Progenitor cell of endocrine pancreas (in vitro differentiated cells): ENCODE data around the gene SLC24A4. TPM values are rescaled to one million over a fixed set of nuclear protein-coding genes. Genes with fewer than 3 reads are reported as not detected.
A peak's percentile ranks its signal among the peaks of the same experiment; 100 is the strongest.

Experiments
- DNase-seq: peaks from one replicate; pipeline ENCODE4 v3.0.0; 2021; ENCODE audit warnings: low spot score; ENCODE audit not compliant: unreplicated experiment
- H3K27ac Mint-ChIP-seq: 2 replicates; pipeline ENCODE4 v1.8.0; 2021; ENCODE audit warnings: mild to moderate bottlenecking, moderate library complexity, mixed read lengths
- H3K27me3 Mint-ChIP-seq: 2 replicates; pipeline ENCODE4 v1.8.0; 2021; ENCODE audit warnings: mixed read lengths
- H3K36me3 Mint-ChIP-seq: 2 replicates; pipeline ENCODE4 v1.8.0; 2022; ENCODE audit warnings: mixed read lengths; ENCODE audit not compliant: insufficient read depth
- H3K4me1 Mint-ChIP-seq: 2 replicates; pipeline ENCODE4 v1.8.0; 2021; ENCODE audit warnings: low read depth, mixed read lengths
- H3K4me3 Mint-ChIP-seq: 2 replicates; pipeline ENCODE4 v1.8.0; 2021; ENCODE audit warnings: low read depth, mild to moderate bottlenecking, moderate library complexity, mixed read lengths
- H3K9me3 Mint-ChIP-seq: 2 replicates; pipeline ENCODE4 v1.8.0; 2021; ENCODE audit warnings: low read depth, mixed read lengths
- CTCF ChIP-seq: fragments of 200-600 bp; sonication (generic); IDR thresholded peaks from one replicate; pipeline ENCODE4 v1.5.0; 2021; ENCODE audit warnings: antibody characterized with exemption, mild to moderate bottlenecking; ENCODE audit not compliant: unreplicated experiment
- total RNA-seq: library from RNA; stranded (reverse); gene quantifications from 2 replicates; pipeline ENCODE4 v1.2.1, GENCODE V29; 2021

The SLC24A4 gene
- total RNA-seq, 1 donor from 2014 or later, result not detected

- no peaks in the 10 kb centered on the region for H3K9me3 Mint-ChIP-seq
- no peaks in the 10 kb centered on the region for H3K4me1 Mint-ChIP-seq
- no peak for DNase-seq
- peaks cover 42% of the 10 kb centered on the region for H3K27me3 Mint-ChIP-seq
- no peak overlapping the region for H3K27ac Mint-ChIP-seq
- H3K36me3 Mint-ChIP-seq, result no peaks in the 10 kb centered on the region
- no peak overlapping the region for H3K4me3 Mint-ChIP-seq
- no peak for TF ChIP-seq CTCF
These were observed 30.3 kb upstream of the SLC24A4 start for GRCh38 chr14:92292673-92293072.

GRCh38 chr14:92294506-92294905 is 28.5 kb upstream of the SLC24A4 start:
- Mint-ChIP-seq H3K36me3 (no peaks in the 10 kb centered on the region), H3K9me3 (no peaks in the 10 kb centered on the region), H3K4me3 (no peak overlapping the region), H3K27me3 (peaks cover 38% of the 10 kb centered on the region), H3K4me1 (no peaks in the 10 kb centered on the region), H3K27ac (no peak overlapping the region)
- no peak for DNase-seq
- TF ChIP-seq CTCF, result no peak

GRCh38 chr14:92297818-92298595 is 25.0 kb upstream of the SLC24A4 start:
- no peaks in the 10 kb centered on the region for H3K9me3 Mint-ChIP-seq
- no peak for TF ChIP-seq CTCF
- DNase-seq, result no peak
- no peaks in the 10 kb centered on the region for H3K36me3 Mint-ChIP-seq
- peaks cover 48% of the 10 kb centered on the region for H3K27me3 Mint-ChIP-seq
- H3K27ac Mint-ChIP-seq, result peak overlapping the region; percentile 32
- H3K4me1 Mint-ChIP-seq, result no peaks in the 10 kb centered on the region
- no peak overlapping the region for H3K4me3 Mint-ChIP-seq

- Mint-ChIP-seq H3K27ac (no peak overlapping the region), H3K27me3 (peaks cover 38% of the 10 kb centered on the region), H3K4me3 (no peak overlapping the region), H3K36me3 (no peaks in the 10 kb centered on the region), H3K9me3 (no peaks in the 10 kb centered on the region), H3K4me1 (no peaks in the 10 kb centered on the region)
- DNase-seq, result no peak
- no peak for TF ChIP-seq CTCF
These were observed 20.5 kb upstream of the SLC24A4 start for GRCh38 chr14:92302481-92302880.

GRCh38 chr14:92308716-92309115 is 14.2 kb upstream of the SLC24A4 start:
- Mint-ChIP-seq H3K27ac (no peak overlapping the region), H3K9me3 (no peaks in the 10 kb centered on the region), H3K4me1 (no peaks in the 10 kb centered on the region), H3K4me3 (no peak overlapping the region), H3K36me3 (no peaks in the 10 kb centered on the region), H3K27me3 (peaks cover 22% of the 10 kb centered on the region)
- no peak for DNase-seq
- no peak for TF ChIP-seq CTCF
